WTC11 (cell line): ENCODE data around the gene GJD4. TPM values are rescaled to one million over a fixed set of nuclear protein-coding genes. Genes with fewer than 3 reads are reported as not detected.

Experiments used
- ATAC-seq: fragments of 200-7000 bp; cut with Tn5 transposase; 2 replicates; pipeline ENCODE4 v1.10.0; 2021; ENCODE audit warnings: mild to moderate bottlenecking, moderate library complexity
- CTCF ChIA-PET: fragments of 300-600 bp; sonication (Branson Sonifier 250); formaldehyde crosslinking; loops from one replicate; lab custom pipeline; 2021; ENCODE audit warnings: antibody characterized with exemption; lab: Charles Lee
- POLR2A ChIA-PET: fragments of 350-600 bp; sonication (Branson Sonifier 250); formaldehyde crosslinking; loops from one replicate; lab custom pipeline; 2021; ENCODE audit warnings: antibody characterized with exemption; lab: Charles Lee
- DNase-seq: peaks from one replicate; pipeline ENCODE4 v3.0.0; 2021; ENCODE audit warnings: low spot score
- H3K27ac Mint-ChIP-seq: 2 replicates; pipeline ENCODE4 v1.8.0; 2021; ENCODE audit warnings: mixed read lengths
- H3K27me3 Mint-ChIP-seq: 2 replicates; pipeline ENCODE4 v1.8.0; 2021; ENCODE audit warnings: low read depth, mild to moderate bottlenecking, moderate library complexity, mixed read lengths
- H3K36me3 Mint-ChIP-seq: 2 replicates; pipeline ENCODE4 v1.8.0; 2021; ENCODE audit warnings: mixed read lengths
- H3K4me1 Mint-ChIP-seq: 2 replicates; pipeline ENCODE4 v1.8.0; 2022; ENCODE audit warnings: mixed read lengths
- H3K4me3 Mint-ChIP-seq: 2 replicates; pipeline ENCODE4 v1.8.0; 2021; ENCODE audit warnings: mild to moderate bottlenecking, moderate library complexity, mixed read lengths
- H3K9me3 Mint-ChIP-seq: 2 replicates; pipeline ENCODE4 v1.8.0; 2021; ENCODE audit warnings: mixed read lengths
- AR ChIP-seq: fragments of 250-450 bp; sonication (Bioruptor Pico); IDR thresholded peaks from 2 replicates; pipeline ENCODE4 v1.9.0; 2021; ENCODE audit warnings: mild to moderate bottlenecking
- ARID4B ChIP-seq: sonication (generic); formaldehyde crosslinking; IDR thresholded peaks from 2 replicates; pipeline ENCODE4 v1.8.0; 2023; ENCODE audit warnings: missing genetic modification reagents, mild to moderate bottlenecking, borderline replicate concordance
- ESRRA ChIP-seq: sonication (generic); formaldehyde crosslinking; IDR thresholded peaks from 2 replicates; pipeline ENCODE4 v1.8.1; 2022; ENCODE audit warnings: mild to moderate bottlenecking, missing genetic modification reagents, borderline replicate concordance
- ETV6 ChIP-seq: sonication (generic); formaldehyde crosslinking; IDR thresholded peaks from 2 replicates; pipeline ENCODE4 v1.8.1; 2022; ENCODE audit warnings: mild to moderate bottlenecking, missing genetic modification reagents
- GRHL2 ChIP-seq: fragments of 250-450 bp; sonication (Bioruptor Pico); IDR thresholded peaks from 2 replicates; pipeline ENCODE4 v1.8.0; 2022; ENCODE audit warnings: mild to moderate bottlenecking, moderate library complexity; ENCODE audit not compliant: insufficient replicate concordance, severe bottlenecking
- IRF2 ChIP-seq: sonication (generic); formaldehyde crosslinking; IDR thresholded peaks from 2 replicates; pipeline ENCODE4 v1.8.0; 2022; ENCODE audit warnings: low read depth, missing genetic modification reagents, borderline replicate concordance
- NFYB ChIP-seq: sonication (generic); formaldehyde crosslinking; conservative IDR thresholded peaks from 2 replicates; pipeline ENCODE4 v1.8.0; 2022; ENCODE audit warnings: low read depth, missing genetic modification reagents
- ZNF263 ChIP-seq: sonication (generic); formaldehyde crosslinking; IDR thresholded peaks from 2 replicates; pipeline ENCODE4 v1.8.1; 2022; ENCODE audit warnings: low read depth, mild to moderate bottlenecking, moderate library complexity, missing genetic modification reagents
- ZNF396 ChIP-seq: fragments of 250-450 bp; sonication (Bioruptor Pico); IDR thresholded peaks from 2 replicates; pipeline ENCODE4 v1.8.0; 2021; ENCODE audit warnings: mild to moderate bottlenecking, moderate library complexity, borderline replicate concordance
- ZSCAN18 ChIP-seq: fragments of 250-450 bp; sonication (Bioruptor Pico); IDR thresholded peaks from 2 replicates; pipeline ENCODE4 v2.1.2; 2022; ENCODE audit warnings: mild to moderate bottlenecking, moderate library complexity
- total RNA-seq: library from RNA; stranded (reverse); gene quantifications from 3 replicates; pipeline ENCODE4 v1.2.3, GENCODE V29; 2021
- TF ChIP-seq, protein P1 (sequence below): fragments of 200-600 bp; IDR thresholded peaks from 2 replicates; pipeline ENCODE4 v1.8.0; 2022; ENCODE audit warnings: antibody characterized with exemption
- TF ChIP-seq, protein P2 (sequence below): fragments of 250-450 bp; sonication (Bioruptor Pico); IDR thresholded peaks from 2 replicates; pipeline ENCODE4 v1.8.0; 2021; ENCODE audit warnings: mild to moderate bottlenecking
- TF ChIP-seq, protein P3 (sequence below): sonication (generic); formaldehyde crosslinking; IDR thresholded peaks from 2 replicates; pipeline ENCODE4 v1.8.1; 2022; ENCODE audit warnings: mild to moderate bottlenecking, missing genetic modification reagents, moderate library complexity, borderline replicate concordance

GJD4 gene
- total RNA-seq, 1 experiment from 2014 or later, result not detected

DNA sequence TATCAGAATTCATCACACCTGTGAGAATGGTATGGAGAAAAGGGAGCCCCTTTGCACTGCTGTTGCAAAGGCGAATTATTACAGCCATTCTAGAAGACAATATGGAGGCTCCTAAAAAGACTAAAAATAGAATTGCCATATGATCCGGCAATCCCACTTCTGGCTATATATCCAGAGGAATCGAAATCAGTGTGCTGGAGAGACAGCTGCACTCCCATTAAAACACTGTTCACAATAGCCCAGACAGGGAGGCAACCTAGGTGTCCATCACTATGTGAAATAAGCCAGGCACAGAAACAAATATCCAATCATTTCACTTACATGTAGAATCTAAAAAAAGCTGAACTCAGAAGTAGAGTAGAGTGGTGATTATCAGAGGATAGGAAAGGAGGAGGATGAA is 26.0 kb upstream of the GJD4 start (continued):
- no peak for TF ChIP-seq GRHL2
- TF ChIP-seq, all 79 proteins: peak for 0

DNA sequence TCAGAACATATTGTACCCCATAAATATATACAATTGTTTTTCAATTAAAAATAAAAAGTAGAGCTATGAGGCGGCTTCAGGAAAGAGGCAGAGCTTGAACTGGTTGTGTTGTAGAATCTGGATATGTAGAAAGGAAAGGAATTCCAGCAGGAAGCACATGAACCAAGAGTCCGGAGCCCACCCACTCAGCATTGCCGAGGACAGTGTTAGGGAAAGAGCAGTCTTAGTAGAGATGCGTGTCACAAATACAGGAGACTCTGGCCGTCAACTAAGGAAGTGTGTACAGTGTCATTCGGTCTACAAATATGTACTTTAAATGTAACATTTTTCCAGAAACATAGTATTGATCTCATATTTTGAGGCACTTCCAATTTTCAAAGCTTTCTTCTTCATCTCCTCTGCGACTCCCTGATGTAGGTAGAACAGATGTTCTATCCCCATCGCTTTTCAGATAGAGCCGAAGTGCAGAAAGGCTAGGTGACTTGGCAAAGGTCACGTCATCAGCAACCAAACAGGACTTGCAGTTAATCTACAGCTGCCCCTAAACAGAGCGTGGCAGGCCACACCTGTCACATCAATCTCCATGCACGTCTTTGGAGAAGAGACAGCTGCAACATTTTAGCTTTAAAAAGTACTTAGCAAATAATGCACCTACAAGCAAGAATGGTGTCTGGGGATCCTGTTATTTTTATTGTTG is 25.3 kb upstream of the GJD4 start:
- no peak for ATAC-seq
- peaks cover 8% of the 10 kb centered on the region for H3K9me3 Mint-ChIP-seq
- TF ChIP-seq ETV6 (no peak), ZSCAN18 (CRISPR knock-in tag) (no peak), AR (CRISPR knock-in tag) (no peak)
- TF ChIP-seq, all 79 proteins: peak for 0
- no peak for DNase-seq
- Mint-ChIP-seq H3K36me3 (peaks cover 3% of the 10 kb centered on the region), H3K4me1 (no peaks in the 10 kb centered on the region; the same call in 1 of the 2 replicates), H3K4me3 (no peak overlapping the region), H3K27me3 (peaks cover 6% of the 10 kb centered on the region; the same call in 1 of the 2 replicates), H3K27ac (no peak overlapping the region)
- ChIA-PET CTCF (interaction anchor here (1.0 to 2.2 kb wide), 3 partner anchors 14 to 20 kb away, joined by 3 to 9 read pairs (median 4); no protein-coding TSS in a partner anchor), POLR2A (interaction anchor here (0.5 kb wide), 1 partner anchor 290 kb away, joined by 4 read pairs; no protein-coding TSS in a partner anchor)

DNA sequence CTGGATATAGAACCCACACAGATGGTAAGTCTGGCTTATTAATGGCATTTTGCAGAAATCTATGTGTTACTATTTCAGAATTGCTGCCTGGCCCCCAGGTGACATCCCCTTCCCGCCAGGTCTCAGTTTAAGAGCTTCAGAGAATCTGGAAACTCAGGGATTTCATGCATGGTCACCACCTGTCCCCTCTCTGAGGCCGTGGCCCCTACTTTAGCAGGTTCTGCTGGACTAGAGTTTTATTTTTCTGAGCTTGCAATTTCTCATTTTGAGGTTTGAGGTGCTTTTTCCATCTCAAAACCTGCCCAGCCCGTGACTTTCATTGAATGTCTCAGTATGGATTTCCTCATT is 24.7 kb upstream of the GJD4 start:
- Mint-ChIP-seq H3K27me3 (peaks cover 10% of the 10 kb centered on the region), H3K9me3 (peaks cover 8% of the 10 kb centered on the region), H3K4me3 (no peak overlapping the region), H3K4me1 (no peaks in the 10 kb centered on the region), H3K36me3 (peaks cover 3% of the 10 kb centered on the region), H3K27ac (no peak overlapping the region)
- CTCF ChIA-PET, result interaction anchor here (1.0 to 2.2 kb wide), 2 partner anchors 17 to 20 kb away, joined by 4 to 9 read pairs; no protein-coding TSS in a partner anchor
- POLR2A ChIA-PET, result no interaction called here
- DNase-seq, result no peak
- TF ChIP-seq NFYB (CRISPR knock-in tag) (no peak), ZSCAN18 (CRISPR knock-in tag) (no peak)
- TF ChIP-seq, protein P1, sequence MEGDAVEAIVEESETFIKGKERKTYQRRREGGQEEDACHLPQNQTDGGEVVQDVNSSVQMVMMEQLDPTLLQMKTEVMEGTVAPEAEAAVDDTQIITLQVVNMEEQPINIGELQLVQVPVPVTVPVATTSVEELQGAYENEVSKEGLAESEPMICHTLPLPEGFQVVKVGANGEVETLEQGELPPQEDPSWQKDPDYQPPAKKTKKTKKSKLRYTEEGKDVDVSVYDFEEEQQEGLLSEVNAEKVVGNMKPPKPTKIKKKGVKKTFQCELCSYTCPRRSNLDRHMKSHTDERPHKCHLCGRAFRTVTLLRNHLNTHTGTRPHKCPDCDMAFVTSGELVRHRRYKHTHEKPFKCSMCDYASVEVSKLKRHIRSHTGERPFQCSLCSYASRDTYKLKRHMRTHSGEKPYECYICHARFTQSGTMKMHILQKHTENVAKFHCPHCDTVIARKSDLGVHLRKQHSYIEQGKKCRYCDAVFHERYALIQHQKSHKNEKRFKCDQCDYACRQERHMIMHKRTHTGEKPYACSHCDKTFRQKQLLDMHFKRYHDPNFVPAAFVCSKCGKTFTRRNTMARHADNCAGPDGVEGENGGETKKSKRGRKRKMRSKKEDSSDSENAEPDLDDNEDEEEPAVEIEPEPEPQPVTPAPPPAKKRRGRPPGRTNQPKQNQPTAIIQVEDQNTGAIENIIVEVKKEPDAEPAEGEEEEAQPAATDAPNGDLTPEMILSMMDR, result no peak
- TF ChIP-seq, protein P2, sequence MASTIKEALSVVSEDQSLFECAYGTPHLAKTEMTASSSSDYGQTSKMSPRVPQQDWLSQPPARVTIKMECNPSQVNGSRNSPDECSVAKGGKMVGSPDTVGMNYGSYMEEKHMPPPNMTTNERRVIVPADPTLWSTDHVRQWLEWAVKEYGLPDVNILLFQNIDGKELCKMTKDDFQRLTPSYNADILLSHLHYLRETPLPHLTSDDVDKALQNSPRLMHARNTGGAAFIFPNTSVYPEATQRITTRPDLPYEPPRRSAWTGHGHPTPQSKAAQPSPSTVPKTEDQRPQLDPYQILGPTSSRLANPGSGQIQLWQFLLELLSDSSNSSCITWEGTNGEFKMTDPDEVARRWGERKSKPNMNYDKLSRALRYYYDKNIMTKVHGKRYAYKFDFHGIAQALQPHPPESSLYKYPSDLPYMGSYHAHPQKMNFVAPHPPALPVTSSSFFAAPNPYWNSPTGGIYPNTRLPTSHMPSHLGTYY (CRISPR knock-in tag), result no peak
- ATAC-seq, result no peak

GRCh38 chr10:35581655-35582054 is 23.5 kb upstream of the GJD4 start:
- H3K27me3 Mint-ChIP-seq, result peaks cover 10% of the 10 kb centered on the region
- no peak overlapping the region for H3K4me3 Mint-ChIP-seq
- ChIA-PET CTCF (interaction anchor here (2.2 kb wide), 1 partner anchor 18 kb away, joined by 9 read pairs; no protein-coding TSS in a partner anchor), POLR2A (no interaction called here)
- DNase-seq, result no peak
- no peaks in the 10 kb centered on the region for H3K4me1 Mint-ChIP-seq
- no peak overlapping the region for H3K27ac Mint-ChIP-seq
- peaks cover 8% of the 10 kb centered on the region for H3K9me3 Mint-ChIP-seq
- H3K36me3 Mint-ChIP-seq, result peaks cover 3% of the 10 kb centered on the region
- no peak for ATAC-seq
- TF ChIP-seq, protein P3, sequence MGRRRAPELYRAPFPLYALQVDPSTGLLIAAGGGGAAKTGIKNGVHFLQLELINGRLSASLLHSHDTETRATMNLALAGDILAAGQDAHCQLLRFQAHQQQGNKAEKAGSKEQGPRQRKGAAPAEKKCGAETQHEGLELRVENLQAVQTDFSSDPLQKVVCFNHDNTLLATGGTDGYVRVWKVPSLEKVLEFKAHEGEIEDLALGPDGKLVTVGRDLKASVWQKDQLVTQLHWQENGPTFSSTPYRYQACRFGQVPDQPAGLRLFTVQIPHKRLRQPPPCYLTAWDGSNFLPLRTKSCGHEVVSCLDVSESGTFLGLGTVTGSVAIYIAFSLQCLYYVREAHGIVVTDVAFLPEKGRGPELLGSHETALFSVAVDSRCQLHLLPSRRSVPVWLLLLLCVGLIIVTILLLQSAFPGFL (CRISPR knock-in tag), result no peak
- TF ChIP-seq IRF2 (CRISPR knock-in tag), result no peak
- no peak for TF ChIP-seq ESRRA
- no peak for TF ChIP-seq ZNF396 (CRISPR knock-in tag)
- no peak for TF ChIP-seq ZNF263 (CRISPR knock-in tag)
- TF ChIP-seq ARID4B (CRISPR knock-in tag), result no peak
